HFFc6 (cell line): ENCODE measurements around the gene NUP210. TPM values are rescaled to one million over a fixed set of nuclear protein-coding genes. Genes with fewer than 3 reads are reported as not detected.

ENCODE experiments used
- DNase-seq: peaks from one replicate; pipeline ENCODE4 v3.0.0-alpha.2; 2018
- H3K27ac Mint-ChIP-seq: 2 replicates; pipeline ENCODE4 v1.8.0; 2020; ENCODE audit warnings: mild to moderate bottlenecking, mixed read lengths
- H3K27me3 Mint-ChIP-seq: 2 replicates; pipeline ENCODE4 v1.8.0; 2021; ENCODE audit warnings: mild to moderate bottlenecking, moderate library complexity, mixed read lengths; ENCODE audit not compliant: insufficient read depth
- H3K36me3 Mint-ChIP-seq: 2 replicates; pipeline ENCODE4 v1.8.0; 2021; ENCODE audit warnings: low read depth, mixed read lengths
- H3K4me1 Mint-ChIP-seq: 2 replicates; pipeline ENCODE4 v1.8.0; 2020; ENCODE audit warnings: low read depth, mixed read lengths
- H3K4me3 Mint-ChIP-seq: 2 replicates; pipeline ENCODE4 v1.8.0; 2020; ENCODE audit warnings: mild to moderate bottlenecking, moderate library complexity, mixed read lengths
- H3K9me3 Mint-ChIP-seq: 2 replicates; pipeline ENCODE4 v1.8.0; 2020; ENCODE audit warnings: mild to moderate bottlenecking, mixed read lengths
- total RNA-seq, 6 experiments: library from RNA; stranded (reverse); fragmentation: NEBNext Ultra II Directional; extraction: Animal tissue kit (Norgen Biotek cat#: 25700); gene quantifications; 2 replicates in 1 of 6; 3 replicates in 5 of 6; pipeline ENCODE4 v1.2.3, GENCODE V29; 2021
- TF ChIP-seq, protein P1 (sequence below): fragments of 200-600 bp; sonication (generic); IDR thresholded peaks from 2 replicates; pipeline ENCODE4 v1.5.0; 2021; ENCODE audit warnings: antibody characterized with exemption, mild to moderate bottlenecking

Gene NUP210
- total RNA-seq, 6 experiments from 2014 or later, result 0.33 to 3.4 (median 3.1) TPM

- peaks cover 13% of the 10 kb centered on the region for H3K27me3 Mint-ChIP-seq
- peaks cover 5% of the 10 kb centered on the region for H3K4me1 Mint-ChIP-seq
- H3K27ac Mint-ChIP-seq, result no peak overlapping the region
- H3K36me3 Mint-ChIP-seq, result peaks cover 4% of the 10 kb centered on the region; the same call in 1 of the 2 replicates
- DNase-seq, result no peak
- TF ChIP-seq, protein P1, sequence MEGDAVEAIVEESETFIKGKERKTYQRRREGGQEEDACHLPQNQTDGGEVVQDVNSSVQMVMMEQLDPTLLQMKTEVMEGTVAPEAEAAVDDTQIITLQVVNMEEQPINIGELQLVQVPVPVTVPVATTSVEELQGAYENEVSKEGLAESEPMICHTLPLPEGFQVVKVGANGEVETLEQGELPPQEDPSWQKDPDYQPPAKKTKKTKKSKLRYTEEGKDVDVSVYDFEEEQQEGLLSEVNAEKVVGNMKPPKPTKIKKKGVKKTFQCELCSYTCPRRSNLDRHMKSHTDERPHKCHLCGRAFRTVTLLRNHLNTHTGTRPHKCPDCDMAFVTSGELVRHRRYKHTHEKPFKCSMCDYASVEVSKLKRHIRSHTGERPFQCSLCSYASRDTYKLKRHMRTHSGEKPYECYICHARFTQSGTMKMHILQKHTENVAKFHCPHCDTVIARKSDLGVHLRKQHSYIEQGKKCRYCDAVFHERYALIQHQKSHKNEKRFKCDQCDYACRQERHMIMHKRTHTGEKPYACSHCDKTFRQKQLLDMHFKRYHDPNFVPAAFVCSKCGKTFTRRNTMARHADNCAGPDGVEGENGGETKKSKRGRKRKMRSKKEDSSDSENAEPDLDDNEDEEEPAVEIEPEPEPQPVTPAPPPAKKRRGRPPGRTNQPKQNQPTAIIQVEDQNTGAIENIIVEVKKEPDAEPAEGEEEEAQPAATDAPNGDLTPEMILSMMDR, result no peak
- peaks cover 17% of the 10 kb centered on the region for H3K9me3 Mint-ChIP-seq
- H3K4me3 Mint-ChIP-seq, result no peak overlapping the region
These were observed 129.2 kb downstream of the NUP210 start for GRCh38 chr3:13290941-13291340.

GRCh38 chr3:13289771-13290285 is 130.3 kb downstream of the NUP210 start:
- H3K9me3 Mint-ChIP-seq, result peaks cover 18% of the 10 kb centered on the region
- H3K4me1 Mint-ChIP-seq, result peaks cover 5% of the 10 kb centered on the region
- no peak for DNase-seq
- peaks cover 4% of the 10 kb centered on the region; the same call in 1 of the 2 replicates for H3K36me3 Mint-ChIP-seq
- no peak overlapping the region for H3K4me3 Mint-ChIP-seq
- peaks cover 13% of the 10 kb centered on the region for H3K27me3 Mint-ChIP-seq
- no peak overlapping the region for H3K27ac Mint-ChIP-seq
- TF ChIP-seq, protein P1, result no peak

- no peak for DNase-seq
- H3K36me3 Mint-ChIP-seq, result peaks cover 11% of the 10 kb centered on the region
- peaks cover 16% of the 10 kb centered on the region for H3K27me3 Mint-ChIP-seq
- peaks cover 5% of the 10 kb centered on the region for H3K4me1 Mint-ChIP-seq
- no peak overlapping the region for H3K27ac Mint-ChIP-seq
- H3K4me3 Mint-ChIP-seq, result no peak overlapping the region
- H3K9me3 Mint-ChIP-seq, result peaks cover 26% of the 10 kb centered on the region
- TF ChIP-seq, protein P1, result no peak
These were observed 131.1 kb downstream of the NUP210 start for GRCh38 chr3:13288732-13289718.

- Mint-ChIP-seq H3K9me3 (peaks cover 35% of the 10 kb centered on the region), H3K36me3 (peaks cover 19% of the 10 kb centered on the region), H3K4me1 (no peaks in the 10 kb centered on the region), H3K4me3 (no peak overlapping the region), H3K27ac (no peak overlapping the region), H3K27me3 (peaks cover 16% of the 10 kb centered on the region)
- TF ChIP-seq, protein P1, result no peak
- DNase-seq, result no peak
These were observed 132.3 kb downstream of the NUP210 start for GRCh38 chr3:13287833-13288232.

- Mint-ChIP-seq H3K9me3 (peaks cover 35% of the 10 kb centered on the region), H3K4me1 (no peaks in the 10 kb centered on the region), H3K36me3 (peaks cover 19% of the 10 kb centered on the region), H3K27me3 (peaks cover 16% of the 10 kb centered on the region), H3K27ac (no peak overlapping the region), H3K4me3 (no peak overlapping the region)
- TF ChIP-seq, protein P1, result no peak
- DNase-seq, result no peak
These were observed 133.2 kb downstream of the NUP210 start for GRCh38 chr3:13286873-13287272.
